Endothelial cell of umbilical vein (primary cell): ENCODE results near the gene PUS7L. TPM values are rescaled to one million over a fixed set of nuclear protein-coding genes. Genes with fewer than 3 reads are reported as not detected.

ENCODE experiments used
- BruUV-seq: library from RNA; stranded (reverse); fragments of 400-500 nt; replicated peaks from 2 replicates; lab custom pipeline; 2021; lab: Mats Ljungman, UMichigan
- CTCF ChIA-PET: fragments of 300-600, 350-600 bp; sonication (Branson Sonifier 250); formaldehyde crosslinking; loops from one replicate; lab custom pipeline; 2021; ENCODE audit warnings: antibody characterized with exemption, inconsistent platforms; lab: Charles Lee
- POLR2A ChIA-PET: fragments of 300-600, 350-600 bp; sonication (Branson Sonifier 250); formaldehyde crosslinking; loops from one replicate; lab custom pipeline; 2021; ENCODE audit warnings: antibody characterized with exemption, inconsistent platforms; lab: Charles Lee
- DNase-seq: peaks from one replicate; pipeline ENCODE4 v3.0.0-alpha.2; 2011; ENCODE audit warnings: low read depth, low spot score
- FAIRE-seq: peaks from 2 replicates; lab custom pipeline; 2011; peaks lifted over from hg19 to GRCh38; lab: Jason Lieb, UNC
- H2AFZ ChIP-seq: 2 replicates; pipeline ENCODE4 v1.6.0; 2012; ENCODE audit warnings: low read depth, low read length, control low read depth, inconsistent platforms
- H3K27ac ChIP-seq: 2 replicates; pipeline ENCODE4 v1.5.1; 2011; ENCODE audit warnings: low read depth, mild to moderate bottlenecking, control low read depth, low read length, moderate library complexity; ENCODE audit not compliant: insufficient read depth
- H3K27me3 ChIP-seq, 2 experiments: 2 replicates each; pipeline versions ENCODE4 v1.6.0 to v1.6.1; 2011; ENCODE audit warnings: low read length in 2 of 2, mixed read lengths in 1 of 2; ENCODE audit not compliant: control insufficient read depth in 2 of 2, insufficient read depth in 2 of 2
- H3K36me3 ChIP-seq, 2 experiments: 2 replicates in 1 of 2; 3 replicates in 1 of 2; pipeline ENCODE4 v1.5.1; 2011; ENCODE audit warnings: low read length in 2 of 2, mild to moderate bottlenecking in 1 of 2, moderate library complexity in 1 of 2; ENCODE audit not compliant: control insufficient read depth in 2 of 2, insufficient read depth in 2 of 2; ENCODE audit errors: extremely low read depth in 1 of 2
- H3K4me1 ChIP-seq: 3 replicates; pipeline ENCODE4 v1.5.1; 2011; ENCODE audit warnings: mild to moderate bottlenecking, low read length; ENCODE audit not compliant: control insufficient read depth, insufficient read depth; ENCODE audit errors: extremely low read depth
- H3K4me2 ChIP-seq: 2 replicates; pipeline ENCODE4 v1.6.1; 2011; ENCODE audit warnings: low read length, control low read depth, mixed read lengths; ENCODE audit not compliant: insufficient read depth
- H3K4me3 ChIP-seq, 3 experiments: fragments of 200-600 bp in 1 of 3; sonication (generic), shearing (Covaris generic) in 1 of 3; replicated peaks in 1 of 3; 2 replicates each; pipeline ENCODE4 v1.5.1; 2011 to 2016; ENCODE audit warnings: control low read depth in 3 of 3, low read length in 3 of 3, mild to moderate bottlenecking in 2 of 3, inconsistent platforms in 1 of 3, low read depth in 1 of 3, moderate library complexity in 1 of 3; ENCODE audit not compliant: insufficient read depth in 1 of 3
- H3K79me2 ChIP-seq: 2 replicates; pipeline ENCODE4 v1.6.0; 2012; ENCODE audit warnings: low read length, inconsistent platforms; ENCODE audit not compliant: control insufficient read depth, insufficient read depth
- H3K9ac ChIP-seq: replicated peaks from 2 replicates; pipeline ENCODE3; 2011; ENCODE audit warnings: low read length, control low read depth; ENCODE audit not compliant: insufficient read depth; ENCODE audit errors: extremely low read depth
- H3K9me1 ChIP-seq: replicated peaks from 3 replicates; pipeline ENCODE4 v1.6.0; 2011; ENCODE audit warnings: mild to moderate bottlenecking, low read length; ENCODE audit not compliant: control insufficient read depth, insufficient read depth; ENCODE audit errors: extremely low read depth
- H3K9me3 ChIP-seq: replicated peaks from 2 replicates; pipeline ENCODE4 v1.5.1; 2012; ENCODE audit warnings: low read length, inconsistent platforms; ENCODE audit not compliant: control insufficient read depth, insufficient read depth
- H4K20me1 ChIP-seq: replicated peaks from 2 replicates; pipeline ENCODE3; 2011; ENCODE audit warnings: mild to moderate bottlenecking, low read length; ENCODE audit not compliant: control insufficient read depth, insufficient read depth; ENCODE audit errors: extremely low read depth
- EZH2 ChIP-seq: IDR thresholded peaks from 2 replicates; pipeline ENCODE4 v1.6.1; 2012; ENCODE audit warnings: borderline replicate concordance, low read depth, mild to moderate bottlenecking, moderate library complexity, low read length, inconsistent platforms; ENCODE audit not compliant: severe bottlenecking
- FOS ChIP-seq: IDR thresholded peaks from 2 replicates; pipeline ENCODE4 v1.6.1; 2011; ENCODE audit warnings: mild to moderate bottlenecking, low read length, moderate library complexity, borderline replicate concordance; ENCODE audit not compliant: insufficient read depth
- GATA2 ChIP-seq: IDR thresholded peaks from 2 replicates; pipeline ENCODE4 v1.7.0; 2011; ENCODE audit warnings: low read depth, mild to moderate bottlenecking, moderate library complexity, mixed read lengths, low read length; ENCODE audit not compliant: insufficient read length, insufficient read depth
- JUN ChIP-seq: IDR thresholded peaks from 2 replicates; pipeline ENCODE4 v1.6.1; 2011; ENCODE audit warnings: borderline replicate concordance, low read depth; ENCODE audit not compliant: insufficient read length, insufficient read depth
- MYC ChIP-seq: IDR thresholded peaks from one replicate; pipeline ENCODE4 v1.6.1; 2011; ENCODE audit warnings: mild to moderate bottlenecking, low read depth, low read length
- POLR2A ChIP-seq: IDR thresholded peaks from 2 replicates; pipeline ENCODE4 v1.6.1; 2012; ENCODE audit warnings: low read depth, mild to moderate bottlenecking, control low read depth, low read length
- POLR2AphosphoS5 ChIP-seq: IDR thresholded peaks from 2 replicates; pipeline ENCODE4 v1.6.1; 2012; ENCODE audit warnings: low read depth, mild to moderate bottlenecking, control low read depth, low read length, moderate library complexity; ENCODE audit not compliant: insufficient read depth
- dilution Hi-C: fragments of 300-500 bp; cut with MboI; formaldehyde crosslinking; loops from one replicate; pipeline ENCODE4 v1.15.0; 2019; ENCODE audit warnings: low sequenced_read_pairs; ENCODE audit not compliant: extremely low pct_ligation_motif_present
- intact Hi-C: fragments of 100-400 bp; cut with micrococcal nuclease; formaldehyde crosslinking; loops from one replicate; pipeline ENCODE4 v1.10.0; 2022
- polyA plus RNA-seq, 4 experiments: library from polyadenylated mRNA; depleted of rRNA in 3 of 4; stranded (reverse) in 3 of 4; unstranded in 1 of 4; fragments of >200 nt; gene quantifications; 2 replicates each; pipeline versions ENCODE4 v1.2.1 to v1.2.3, GENCODE V29; 2011 to 2012; ENCODE audit warnings: missing spikeins in 1 of 4
- total RNA-seq: library from RNA; stranded (reverse); gene quantifications from 2 replicates; pipeline ENCODE4 v1.2.3, GENCODE V29; 2021
- TF ChIP-seq, protein P1 (sequence below): IDR thresholded peaks from 2 replicates; pipeline ENCODE4 v1.6.1; 2011; ENCODE audit not compliant: insufficient read depth, insufficient read length
- TF ChIP-seq, protein P2 (sequence below), 2 donors: IDR thresholded peaks; 1 replicate in 1 of 2; 2 replicates in 1 of 2; pipeline ENCODE4 v1.5.1; 2011; ENCODE audit warnings: low read length in 2 of 2, mild to moderate bottlenecking in 2 of 2, moderate library complexity in 2 of 2, control low read depth in 1 of 2, inconsistent platforms in 1 of 2, low read depth in 1 of 2; ENCODE audit not compliant: insufficient read depth in 1 of 2; ENCODE audit errors: extremely low read depth in 1 of 2

Gene PUS7L
- total and polyA plus RNA-seq, 2 donors (not counting 3 experiments of a cell fraction or from before 2014, with no cell fraction given) = 1.8 to 13.1 TPM

DNA sequence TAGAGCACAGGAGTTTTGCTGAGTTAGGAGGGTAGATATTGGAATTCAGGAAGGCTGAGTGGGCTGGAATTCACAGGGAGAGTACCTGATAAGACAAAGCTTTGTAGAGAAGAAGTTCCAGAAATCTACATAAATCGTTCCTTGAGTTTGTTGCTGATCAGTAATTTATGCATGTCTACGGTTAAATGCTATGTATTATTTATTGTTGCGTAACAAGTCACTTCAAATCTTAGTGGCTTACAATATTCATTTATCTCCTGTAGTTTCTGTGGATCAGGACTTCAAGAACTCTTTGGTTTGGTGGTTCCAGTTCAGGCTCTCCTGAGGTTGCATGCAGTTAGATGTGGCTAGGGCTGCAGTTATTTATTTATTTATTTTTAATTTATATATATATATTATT is 7.8 kb downstream of the PUS7L start:
- Histone ChIP-seq H3K4me2 (no peak overlapping the region), H3K9ac (no peak overlapping the region), H3K79me2 (no peaks in the 10 kb centered on the region), H3K4me1 (no peaks in the 10 kb centered on the region), H3K9me3 (no peaks in the 10 kb centered on the region), H3K9me1 (no peaks in the 10 kb centered on the region), H3K36me3 (no peaks in the 10 kb centered on the region), H4K20me1 (no peaks in the 10 kb centered on the region), H3K27ac (no peak overlapping the region), H3K4me3 (no peak overlapping the region), H2AFZ (no peak overlapping the region), H3K27me3 (no peaks in the 10 kb centered on the region)
- dilution Hi-C loops (no loop called here), intact Hi-C loops (no loop called here)
- FAIRE-seq = no peak
- no TSS peak for BruUV-seq
- no peak for TF ChIP-seq POLR2AphosphoS5
- TF ChIP-seq POLR2A = no peak
- no peak for TF ChIP-seq MYC
- TF ChIP-seq, protein P1, sequence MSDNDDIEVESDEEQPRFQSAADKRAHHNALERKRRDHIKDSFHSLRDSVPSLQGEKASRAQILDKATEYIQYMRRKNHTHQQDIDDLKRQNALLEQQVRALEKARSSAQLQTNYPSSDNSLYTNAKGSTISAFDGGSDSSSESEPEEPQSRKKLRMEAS = no peak
- no peak for TF ChIP-seq EZH2
- TF ChIP-seq, protein P2, sequence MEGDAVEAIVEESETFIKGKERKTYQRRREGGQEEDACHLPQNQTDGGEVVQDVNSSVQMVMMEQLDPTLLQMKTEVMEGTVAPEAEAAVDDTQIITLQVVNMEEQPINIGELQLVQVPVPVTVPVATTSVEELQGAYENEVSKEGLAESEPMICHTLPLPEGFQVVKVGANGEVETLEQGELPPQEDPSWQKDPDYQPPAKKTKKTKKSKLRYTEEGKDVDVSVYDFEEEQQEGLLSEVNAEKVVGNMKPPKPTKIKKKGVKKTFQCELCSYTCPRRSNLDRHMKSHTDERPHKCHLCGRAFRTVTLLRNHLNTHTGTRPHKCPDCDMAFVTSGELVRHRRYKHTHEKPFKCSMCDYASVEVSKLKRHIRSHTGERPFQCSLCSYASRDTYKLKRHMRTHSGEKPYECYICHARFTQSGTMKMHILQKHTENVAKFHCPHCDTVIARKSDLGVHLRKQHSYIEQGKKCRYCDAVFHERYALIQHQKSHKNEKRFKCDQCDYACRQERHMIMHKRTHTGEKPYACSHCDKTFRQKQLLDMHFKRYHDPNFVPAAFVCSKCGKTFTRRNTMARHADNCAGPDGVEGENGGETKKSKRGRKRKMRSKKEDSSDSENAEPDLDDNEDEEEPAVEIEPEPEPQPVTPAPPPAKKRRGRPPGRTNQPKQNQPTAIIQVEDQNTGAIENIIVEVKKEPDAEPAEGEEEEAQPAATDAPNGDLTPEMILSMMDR (IDR thresholded peaks at IDR 0.05; ENCODE audit: extremely low read depth in 1 of 2, insufficient read depth in 1 of 2, low read depth in 1 of 2, low read length in 2 of 2) = no peak
- no peak for TF ChIP-seq GATA2
- TF ChIP-seq JUN = no peak
- TF ChIP-seq FOS = no peak
- CTCF ChIA-PET = no interaction called here
- no peak for DNase-seq
- POLR2A ChIA-PET = no interaction called here
